Activated T-helper 1 cell treated with Interleukin-2 at 50 U/mL for 16 hours (primary cell): ENCODE measurements around the gene KLHL15.
"Not testable (repeated sequence)": the region's sequence is repeated elsewhere in the genome, so short reads cannot be mapped to it uniquely, and the experiment has no call there.

Experiments used
- DNase-seq: peaks from one replicate; pipeline ENCODE4 v3.0.0-alpha.2; 2020; ENCODE audit warnings: low read depth

The KLHL15 gene

GRCh38 chrX:24018809-24019208 lies 8.2 kb downstream of the KLHL15 start:
- DNase-seq, result no peak

GRCh38 chrX:24017674-24018073 lies 9.3 kb downstream of the KLHL15 start:
- no peak for DNase-seq

GRCh38 chrX:24014388-24015018 lies 12.5 kb downstream of the KLHL15 start:
- no peak for DNase-seq

- DNase-seq, result no peak
Measured at GRCh38 chrX:24012266-24012665, 14.7 kb downstream of the KLHL15 start.

- DNase-seq, result no peak
Measured at GRCh38 chrX:24005867-24006266, 21.1 kb downstream of the KLHL15 start.

- no peak for DNase-seq
Measured at GRCh38 chrX:24005028-24005427, 22.0 kb downstream of the KLHL15 start.

GRCh38 chrX:24002792-24003191 lies 24.2 kb downstream of the KLHL15 start:
- DNase-seq, result no peak

- DNase-seq, result no peak
Measured at GRCh38 chrX:24002167-24002566, 24.8 kb downstream of the KLHL15 start.

GRCh38 chrX:23999671-24000070 lies 27.3 kb downstream of the KLHL15 start:
- DNase-seq, result no peak

GRCh38 chrX:23993012-23993633 lies 33.9 kb downstream of the KLHL15 start:
- DNase-seq, result no peak

- DNase-seq, result no peak
Measured at GRCh38 chrX:23992431-23992830, 34.6 kb downstream of the KLHL15 start.

- no peak for DNase-seq
Measured at GRCh38 chrX:23990455-23990854, 36.5 kb downstream of the KLHL15 start.

- DNase-seq, result no peak
Measured at GRCh38 chrX:23989689-23990088, 37.3 kb downstream of the KLHL15 start.

- DNase-seq, result no peak
Measured at GRCh38 chrX:23982891-23983290, 44.1 kb downstream of the KLHL15 start.

GRCh38 chrX:23981711-23982110 lies 45.3 kb downstream of the KLHL15 start:
- no peak for DNase-seq

- DNase-seq, result no peak
Measured at GRCh38 chrX:23981222-23981621, 45.8 kb downstream of the KLHL15 start.

GRCh38 chrX:23980011-23980441 lies 47.0 kb downstream of the KLHL15 start:
- no peak for DNase-seq

- no peak for DNase-seq
Measured at GRCh38 chrX:23978491-23978890, 48.5 kb downstream of the KLHL15 start.

- DNase-seq, result not testable (repeated sequence)
Measured at GRCh38 chrX:23965630-23966029, 61.4 kb downstream of the KLHL15 start.

- no peak for DNase-seq
Measured at GRCh38 chrX:23964191-23964590, 62.8 kb downstream of the KLHL15 start.

GRCh38 chrX:23959781-23960180 lies 67.2 kb downstream of the KLHL15 start:
- DNase-seq, result no peak

- no peak for DNase-seq
Measured at GRCh38 chrX:23954396-23954795, 72.6 kb downstream of the KLHL15 start.

- no peak for DNase-seq
Measured at GRCh38 chrX:23953908-23954269, 73.1 kb downstream of the KLHL15 start.
